Ovary (tissue), 3 donors: ENCODE data around the gene CA6.

Experiments used
- CTCF ChIP-seq, 3 donors: fragments of 450-650 bp in 2 of 3; fragments of 200-600 bp in 1 of 3; IDR thresholded peaks; one replicate each; pipeline versions ENCODE4 v1.5.1 to v1.8.0; 2016 to 2022; ENCODE audit warnings: antibody characterized with exemption in 3 of 3, mild to moderate bottlenecking in 1 of 3
- EP300 ChIP-seq: sonication (generic); formaldehyde crosslinking; IDR thresholded peaks from one replicate; pipeline ENCODE4 v1.6.1; 2017; ENCODE audit warnings: antibody characterized with exemption
- donor health status: DM: no; HTN: no; CAD: no.

DNA sequence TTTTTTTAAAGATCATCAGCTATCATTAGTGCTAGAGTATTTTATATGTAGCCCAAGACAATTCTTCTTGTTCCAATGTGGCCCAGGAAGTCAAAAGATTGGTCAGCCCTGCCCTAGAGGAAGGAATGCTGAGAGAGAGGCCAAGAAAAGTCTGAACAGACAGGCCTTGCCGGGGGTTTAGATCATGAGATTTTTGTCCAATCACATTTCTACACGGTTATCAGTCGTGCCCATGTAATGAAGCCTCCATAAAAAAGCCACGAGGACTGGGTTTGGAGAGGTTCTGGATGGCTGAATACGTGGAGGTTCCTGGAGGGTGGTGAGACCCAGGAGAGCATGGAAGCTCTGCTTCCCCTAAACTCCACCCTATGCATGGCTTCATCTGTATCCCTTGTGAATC is 42.9 kb upstream of the CA6 start:
- TF ChIP-seq EP300 (no peak), CTCF (IDR thresholded peaks at IDR 0.05) (no peak)
